Fibroblast of the conjunctiva (primary cell): ENCODE results near the gene GATAD2B.
A peak's percentile ranks its signal among the peaks of the same experiment; 100 is the strongest.

Source experiments
- DNase-seq: peaks from one replicate; pipeline ENCODE4 v3.0.0-alpha.2; 2010; ENCODE audit warnings: low read depth

Gene GATAD2B

DNA sequence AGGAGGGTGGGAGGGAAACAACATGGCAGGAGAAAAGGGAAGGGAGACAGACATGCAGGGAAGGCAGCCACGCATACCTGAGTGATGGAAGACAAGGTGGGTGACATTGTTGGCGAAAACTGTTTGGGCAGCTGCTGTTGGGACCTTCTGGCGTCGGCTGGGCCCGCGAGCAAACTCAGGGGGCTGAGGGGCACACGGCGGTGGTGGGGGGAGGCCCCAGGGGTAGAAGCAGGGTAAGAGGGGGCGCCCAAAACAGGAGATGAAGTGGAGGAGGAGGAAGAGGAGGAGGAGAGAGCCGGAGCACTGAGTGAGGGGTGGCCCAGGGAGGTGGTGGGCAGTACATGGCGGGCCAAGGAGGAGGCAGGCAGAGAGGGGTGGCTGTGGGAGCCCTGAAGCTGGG, 28.4 kb upstream of the GATAD2B start:
- no peak for DNase-seq

DNA sequence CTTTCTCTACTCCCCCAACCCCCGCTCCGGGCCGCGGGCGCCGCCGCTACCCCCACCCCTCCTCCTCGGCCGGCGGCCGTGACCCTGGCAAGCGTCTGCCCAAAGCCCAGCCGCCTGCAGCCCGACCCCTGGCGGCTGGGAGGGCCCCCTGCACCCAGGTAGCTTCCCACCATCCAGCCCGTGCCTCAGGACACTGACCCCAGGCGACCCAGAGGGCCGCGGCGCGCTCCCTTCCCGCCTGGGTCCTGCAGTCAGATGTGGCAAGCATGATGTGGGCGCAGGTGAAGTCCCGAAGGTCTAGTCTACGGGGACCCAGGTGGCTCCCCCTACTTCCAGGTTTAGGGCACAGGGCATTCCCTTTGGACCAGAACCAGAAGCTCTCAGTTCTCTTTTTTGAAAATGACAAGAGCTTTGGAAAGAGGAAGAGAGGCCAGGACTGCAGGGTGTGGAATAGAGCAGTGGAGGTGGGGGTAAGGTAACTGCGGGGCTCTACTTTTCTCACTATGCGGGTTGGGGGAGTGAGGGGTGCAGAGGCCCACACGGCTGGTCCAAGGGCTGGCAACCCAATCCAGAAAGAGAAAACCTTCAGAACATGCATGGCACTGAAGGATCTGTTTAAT, 24.0 kb upstream of the GATAD2B start, which contains the start of gene DENND4B:
TSS of gene DENND4B (minus strand) at position 97 of the 620 bp plus-strand sequence. CDS start 2,344 bp downstream, outside the sequence.
- peak; percentile 55 for DNase-seq

DNA sequence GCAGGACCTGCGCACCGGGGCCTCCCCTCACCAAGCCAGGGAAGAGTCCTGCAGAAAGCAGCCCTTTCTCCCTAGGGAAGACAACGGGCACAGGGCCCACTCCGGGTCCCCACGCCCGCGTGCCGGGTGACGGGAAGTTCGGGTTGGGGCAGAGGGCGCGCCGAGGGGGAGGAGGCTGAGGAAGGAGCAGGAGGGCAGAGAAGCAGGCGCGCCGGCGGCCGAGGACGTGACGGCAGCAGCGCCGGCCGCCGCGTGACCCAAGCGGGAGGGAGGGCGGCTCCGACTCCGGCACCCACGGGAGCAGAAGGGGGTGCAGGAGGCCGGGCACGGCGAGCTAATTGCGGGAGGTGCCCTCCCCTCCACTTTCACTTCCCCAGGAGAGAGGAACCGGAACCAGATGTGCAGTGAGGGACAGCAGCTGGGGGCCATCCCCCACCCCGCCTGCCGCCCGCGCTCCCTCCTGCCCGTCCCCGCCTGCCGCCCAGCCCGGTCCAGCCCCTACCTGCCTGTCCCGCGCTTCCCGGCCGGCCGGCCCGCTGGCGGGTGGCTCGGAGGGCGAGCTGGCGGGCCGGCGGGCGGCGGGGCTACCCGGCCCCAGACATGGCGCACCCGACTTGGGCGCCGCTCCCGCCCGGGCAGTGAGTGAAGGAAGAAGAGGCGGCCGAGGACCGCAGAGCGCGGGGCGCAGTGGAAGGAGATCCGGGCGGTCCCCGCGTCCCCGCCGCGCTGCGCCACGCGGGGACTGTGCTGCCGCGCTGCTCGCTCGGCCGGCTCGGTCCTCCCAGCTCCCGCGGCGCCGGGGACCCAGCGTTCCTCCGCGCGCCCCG, 23.2 kb upstream of the GATAD2B start:
- peak; percentile 42 for DNase-seq

DNA sequence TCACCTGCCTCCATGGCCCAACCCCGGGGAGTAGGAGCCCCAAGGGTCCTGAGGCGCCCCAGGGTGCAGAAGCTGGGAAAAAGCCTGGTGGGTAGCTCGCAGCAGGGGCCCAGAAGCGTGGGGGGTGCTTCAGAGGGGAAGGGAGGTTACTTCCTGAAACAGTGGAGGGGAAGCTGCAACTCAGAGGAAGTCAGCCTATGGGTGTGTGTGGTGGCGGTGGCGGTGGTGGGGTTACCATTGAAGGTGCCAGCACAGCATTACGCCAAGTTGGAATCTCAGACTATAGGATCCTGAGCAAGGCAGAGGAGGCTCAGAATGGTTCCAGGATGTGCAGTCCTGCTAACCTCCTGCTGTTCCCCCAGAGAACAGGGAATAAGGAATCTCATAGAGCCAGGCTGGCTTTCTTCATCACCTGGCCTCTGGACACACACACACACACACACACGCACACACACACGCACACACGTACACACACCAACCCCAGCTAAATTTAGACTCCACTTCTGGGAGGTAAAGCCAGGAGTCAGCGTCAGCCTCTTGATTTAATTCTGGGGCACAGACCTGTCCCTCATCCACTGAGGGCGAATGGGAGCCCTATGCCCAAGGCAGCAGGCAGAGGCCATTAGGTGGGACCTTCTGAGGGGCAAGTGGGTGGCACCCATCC, 22.5 kb upstream of the GATAD2B start:
- no peak for DNase-seq

DNA sequence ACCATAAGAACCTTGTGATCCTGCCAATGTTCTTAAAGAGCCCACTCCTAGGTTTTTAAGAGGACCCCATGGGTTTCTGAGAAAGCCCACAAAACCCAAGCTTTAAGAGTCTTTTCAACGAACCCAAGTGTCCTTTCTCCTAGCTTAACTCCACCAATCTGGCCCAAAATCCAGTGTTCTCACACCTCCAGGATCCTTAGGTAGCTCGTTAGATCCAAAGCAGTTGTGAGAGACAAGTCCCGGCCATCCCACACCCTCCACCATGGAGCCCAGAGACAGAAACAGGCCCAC, 22.0 kb upstream of the GATAD2B start:
- DNase-seq = no peak

DNA sequence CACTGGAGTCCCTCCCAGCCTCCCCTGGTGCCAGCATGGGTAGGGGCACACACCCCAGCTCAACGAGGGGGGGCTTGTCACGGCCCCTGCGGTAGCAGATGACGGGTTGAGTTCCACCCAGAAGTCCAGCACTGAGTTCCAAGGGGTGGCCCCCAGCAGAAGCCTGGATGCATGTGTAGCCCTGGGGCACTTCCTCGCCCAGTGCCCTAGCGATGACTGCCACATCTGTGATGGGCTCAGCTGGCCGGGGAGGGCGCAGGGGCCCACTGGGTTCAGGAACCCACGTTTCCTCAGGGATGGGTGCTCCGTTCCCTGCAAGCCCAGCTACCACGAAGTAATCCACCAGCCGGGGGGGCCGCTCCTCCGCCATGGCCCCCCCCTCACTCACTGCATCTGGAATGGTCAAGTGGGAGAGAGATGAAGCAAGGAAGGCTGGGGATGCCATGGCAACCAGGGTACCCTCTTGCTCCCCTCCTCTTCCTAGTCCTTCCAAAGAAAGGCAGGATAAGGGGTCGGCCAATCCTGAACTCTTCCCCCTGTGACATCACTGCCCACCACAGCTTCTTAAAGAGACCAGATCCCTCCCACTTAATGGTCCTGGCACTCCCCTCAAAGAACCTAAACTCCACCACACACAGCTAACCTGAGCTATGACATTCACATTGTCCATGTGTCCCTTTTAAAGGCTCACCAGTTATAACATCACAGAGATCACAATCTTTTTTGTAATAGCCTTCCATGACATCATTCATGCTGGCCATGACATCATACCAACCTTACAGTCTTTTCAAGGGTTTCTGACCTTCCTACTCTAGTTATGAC, 21.4 kb upstream of the GATAD2B start:
- DNase-seq = no peak

DNA sequence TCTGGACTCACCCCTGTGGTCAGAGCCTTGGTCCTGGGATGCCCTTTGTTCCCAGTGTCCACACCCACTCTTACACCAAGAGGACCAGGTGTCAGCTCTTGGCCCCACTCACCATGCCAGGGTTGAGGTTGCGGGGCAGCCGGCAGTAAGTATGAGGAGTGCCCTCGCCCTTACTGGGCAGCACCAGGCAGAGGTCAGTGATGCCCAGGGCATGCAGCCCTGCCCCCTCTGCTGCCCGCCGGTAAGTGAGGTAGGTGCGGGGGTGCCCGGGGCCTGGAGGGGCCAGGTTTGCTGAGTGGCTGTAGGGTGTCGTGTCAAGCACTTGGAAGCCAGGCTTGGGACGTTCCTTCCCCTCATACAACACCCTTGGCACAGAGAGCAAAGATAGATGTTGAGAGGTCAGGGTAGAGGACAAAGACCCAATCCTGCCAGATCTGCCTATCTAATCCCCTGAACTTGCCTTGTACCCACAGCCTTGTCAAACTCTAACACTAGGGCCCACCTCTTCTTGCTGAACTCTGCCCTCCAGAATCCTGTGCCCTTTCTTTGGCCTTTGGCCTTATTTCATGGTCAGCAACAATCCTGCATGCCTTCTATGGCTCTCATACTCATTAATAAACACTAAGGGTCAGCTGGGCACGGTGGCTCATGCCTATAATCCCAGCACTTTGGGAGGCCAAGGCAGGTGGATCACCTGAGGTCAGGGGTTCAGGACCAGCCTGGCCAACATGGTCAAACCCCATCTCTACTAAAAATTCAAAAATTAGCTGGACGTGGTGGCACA, 20.2 kb upstream of the GATAD2B start:
- DNase-seq = no peak

DNA sequence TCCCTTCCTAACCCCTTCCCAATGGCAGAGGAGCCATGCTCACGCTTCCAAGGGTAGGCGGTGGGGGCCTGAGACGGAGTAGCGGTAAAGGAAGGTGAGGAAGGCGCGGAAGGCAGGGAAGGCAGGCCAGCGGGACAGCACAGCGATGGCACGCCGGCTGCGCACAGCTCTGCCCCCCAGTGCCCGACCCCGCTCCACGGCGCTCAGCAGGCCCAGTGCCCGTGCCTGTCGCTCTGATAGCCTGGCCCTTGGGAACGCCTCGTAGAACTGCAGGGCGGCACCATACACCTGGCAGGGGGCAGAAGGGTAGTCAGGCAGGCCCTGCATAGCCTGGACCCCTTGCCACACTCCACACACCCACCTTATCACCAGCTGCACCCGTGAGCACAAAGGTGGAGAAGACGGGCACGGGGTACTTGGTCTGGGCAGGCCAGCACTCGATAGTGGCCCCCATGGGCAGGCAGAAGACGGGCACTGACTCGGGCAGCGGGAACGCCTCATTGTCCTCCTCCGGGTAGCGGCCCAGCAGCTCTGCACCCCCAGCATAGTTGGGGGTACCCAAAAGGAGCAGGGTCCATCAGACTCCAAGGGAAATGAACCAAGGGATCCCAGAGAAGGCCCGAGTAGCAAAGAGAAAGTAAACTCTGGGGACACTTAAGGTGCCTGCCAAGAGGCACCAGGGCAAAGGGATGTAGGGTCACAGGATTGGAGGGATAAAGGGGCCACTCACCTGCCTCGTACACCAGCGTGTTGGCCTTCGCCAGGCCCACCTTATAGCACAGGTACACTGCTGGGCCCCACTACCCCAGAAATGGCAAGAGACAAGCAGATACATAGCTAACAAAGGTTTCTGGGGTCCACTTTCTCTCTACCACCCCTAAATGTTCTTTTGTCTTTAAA, 19.3 kb upstream of the GATAD2B start:
- DNase-seq = no peak

DNA sequence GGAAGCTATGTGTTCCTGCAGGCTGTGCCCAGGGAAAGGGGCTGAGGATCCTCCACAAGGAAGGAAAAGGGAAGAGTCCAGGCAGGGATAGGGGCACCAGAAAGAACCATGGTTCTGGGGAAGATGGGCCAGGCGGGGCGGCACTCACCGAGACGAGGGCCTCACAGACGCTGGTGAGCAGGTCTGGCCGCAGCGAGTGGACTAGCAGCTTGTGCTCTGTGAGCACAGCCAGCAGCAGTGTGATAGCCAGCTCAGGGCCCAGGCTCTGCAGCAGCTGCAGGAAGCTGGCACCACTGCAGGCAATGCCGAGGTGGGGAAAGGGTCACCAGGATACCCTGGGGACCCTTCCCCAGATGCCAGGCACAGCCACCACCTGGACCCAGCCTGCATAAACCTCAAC, 18.0 kb upstream of the GATAD2B start:
- DNase-seq = no peak

DNA sequence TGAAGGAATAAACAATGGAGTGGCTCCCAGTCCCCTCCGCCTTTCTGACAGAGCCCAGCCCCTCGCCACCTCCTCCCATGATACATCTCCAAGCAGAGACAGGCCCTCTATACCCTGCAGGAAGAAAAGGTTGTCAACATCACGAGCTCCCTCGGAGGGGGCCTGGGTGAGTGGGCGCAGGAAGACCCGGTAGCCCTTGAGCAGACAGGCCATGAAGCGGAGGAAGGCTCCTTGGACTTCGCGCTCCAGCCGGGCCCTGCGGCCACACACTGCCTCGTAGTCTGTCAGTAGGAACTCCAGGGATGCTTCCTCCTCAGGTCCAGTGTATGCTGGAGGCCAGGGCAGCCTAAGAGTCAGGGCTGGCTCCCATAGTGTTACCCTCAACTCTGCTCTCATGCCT, 16.7 kb upstream of the GATAD2B start:
- DNase-seq = no peak

DNA sequence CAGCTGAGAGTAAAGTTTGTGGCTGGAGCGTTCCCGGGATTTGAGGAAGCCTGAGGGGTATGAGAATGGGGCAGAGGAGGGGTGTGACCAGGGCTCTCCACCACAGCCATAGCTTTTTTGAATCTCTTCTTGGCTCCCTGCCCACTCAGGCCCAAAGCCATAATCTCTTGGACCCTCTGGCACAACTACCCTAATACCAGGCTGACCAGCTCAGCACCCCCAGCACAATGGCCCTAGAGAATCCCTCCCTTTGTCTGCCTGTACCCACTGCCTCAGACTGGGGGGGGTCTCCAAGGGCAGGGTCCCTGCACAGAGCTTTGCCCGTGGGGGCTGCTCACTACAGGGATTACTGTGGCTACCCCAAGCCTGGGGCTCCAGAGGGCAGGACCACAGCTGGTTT, 16.2 kb upstream of the GATAD2B start:
- DNase-seq = no peak

DNA sequence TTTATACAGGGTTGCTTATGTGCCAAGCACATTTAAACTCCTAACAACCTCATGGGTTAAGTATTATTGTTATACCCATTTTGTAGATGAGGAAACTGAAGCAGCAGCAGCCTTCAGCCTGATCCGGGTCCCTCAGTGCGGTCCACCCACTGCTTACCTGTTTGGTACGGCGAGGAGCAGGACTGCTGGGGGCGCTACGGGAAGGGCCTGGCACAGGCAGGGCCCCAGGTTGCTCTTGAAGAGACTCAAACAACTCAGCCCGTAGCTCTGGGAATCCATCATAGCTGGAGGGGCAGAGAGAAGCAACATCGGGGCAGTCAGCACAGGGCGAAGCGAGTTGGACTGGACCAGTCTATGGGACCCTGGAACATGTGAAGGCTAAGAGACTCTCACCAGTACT, 14.6 kb upstream of the GATAD2B start:
- DNase-seq = no peak

DNA sequence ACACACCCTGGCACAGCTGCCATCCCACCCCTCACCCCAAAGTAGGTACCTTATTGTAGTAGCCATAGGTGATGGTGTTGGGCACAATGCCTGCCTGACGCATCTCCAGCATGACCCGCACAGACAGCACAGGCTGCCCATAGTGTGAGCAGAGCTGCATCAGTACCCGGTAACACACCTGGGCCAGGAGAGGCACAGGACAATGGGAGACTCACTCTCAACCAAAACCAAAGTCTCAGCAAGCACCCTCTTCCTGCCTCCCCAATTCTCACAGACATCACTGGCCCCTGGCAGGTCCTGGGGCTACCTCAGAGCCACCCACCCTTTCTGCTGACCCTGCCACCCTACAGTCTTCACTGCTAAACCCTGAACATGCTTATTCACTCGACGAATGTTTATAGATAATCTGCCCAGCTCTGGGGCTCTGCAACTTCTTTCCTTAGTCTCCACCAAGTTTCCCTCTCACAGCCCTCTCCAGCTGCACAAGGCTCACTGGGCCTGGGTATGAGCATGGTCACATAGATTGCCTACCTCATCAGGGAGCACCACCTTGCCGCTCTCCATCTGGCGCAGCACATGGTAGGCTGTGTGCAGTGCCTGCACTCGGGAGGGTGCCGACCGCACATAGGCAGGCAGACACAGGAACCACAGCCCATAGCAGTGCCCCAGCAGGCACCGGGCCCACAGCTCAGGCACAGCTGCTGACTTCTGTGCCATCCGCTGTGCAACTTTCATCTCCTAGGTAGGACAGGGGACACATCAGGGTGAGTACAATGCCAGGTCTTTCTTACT, 13.4 kb upstream of the GATAD2B start:
- no peak for DNase-seq

DNA sequence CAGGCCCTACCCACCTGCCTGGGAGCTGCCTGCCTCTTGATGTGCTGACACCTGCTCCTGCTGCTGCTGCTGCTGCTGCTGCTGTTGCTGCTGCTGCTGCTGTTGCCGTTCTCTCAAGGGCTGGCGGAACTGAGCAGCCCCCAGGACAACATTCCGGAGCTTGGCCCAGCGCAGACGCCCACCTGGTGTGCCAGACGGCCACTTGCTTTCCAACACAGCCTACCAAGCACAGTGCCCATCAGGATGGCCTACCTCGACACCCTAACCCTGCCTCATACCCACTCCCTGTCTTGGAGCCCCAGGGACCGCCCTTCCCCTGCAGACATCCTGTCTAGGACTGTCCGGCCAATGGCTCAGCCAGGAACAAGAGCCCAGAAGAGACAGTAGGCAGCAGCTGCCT, 12.0 kb upstream of the GATAD2B start:
- DNase-seq = no peak

DNA sequence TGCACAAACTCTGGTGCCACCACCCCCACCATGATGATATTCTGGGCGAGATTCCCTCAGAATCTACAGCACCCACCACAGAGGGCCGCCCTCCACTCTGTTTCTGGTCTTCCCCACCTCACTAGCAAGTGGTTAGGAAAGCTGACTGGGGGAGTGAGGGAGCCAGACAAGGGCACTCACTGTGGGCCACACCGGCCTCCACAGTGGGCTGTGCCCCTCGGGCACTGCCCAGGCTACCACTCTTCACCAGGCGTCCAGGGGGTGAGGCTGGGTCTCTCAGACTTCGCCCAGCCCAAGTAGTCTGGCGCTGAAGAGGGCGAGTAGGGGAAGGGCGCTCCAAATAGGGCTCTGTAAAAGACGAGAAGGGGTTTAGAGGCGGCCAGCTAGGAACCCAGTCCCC, 11.2 kb upstream of the GATAD2B start:
- no peak for DNase-seq

DNA sequence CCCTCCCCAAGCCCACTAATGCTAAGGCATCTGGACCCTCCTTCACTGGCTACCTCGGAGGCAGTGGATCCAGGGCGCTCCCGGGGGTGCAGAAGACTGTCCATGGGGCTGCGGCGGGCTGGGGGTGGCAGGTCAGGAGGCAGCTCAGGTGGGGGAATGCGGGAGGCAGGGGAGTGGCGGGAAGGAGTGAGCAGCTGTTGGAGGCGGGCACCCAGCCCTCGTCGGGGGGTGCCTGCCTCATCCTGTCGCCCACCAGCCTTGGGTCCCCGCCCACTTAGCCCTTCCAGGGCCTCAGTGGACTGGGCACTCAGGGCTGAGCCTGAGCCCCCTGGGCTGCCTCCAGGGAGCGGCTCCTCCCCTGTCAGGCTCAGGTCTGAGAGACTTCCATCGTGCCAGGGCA, 10.7 kb upstream of the GATAD2B start:
- DNase-seq = no peak

DNA sequence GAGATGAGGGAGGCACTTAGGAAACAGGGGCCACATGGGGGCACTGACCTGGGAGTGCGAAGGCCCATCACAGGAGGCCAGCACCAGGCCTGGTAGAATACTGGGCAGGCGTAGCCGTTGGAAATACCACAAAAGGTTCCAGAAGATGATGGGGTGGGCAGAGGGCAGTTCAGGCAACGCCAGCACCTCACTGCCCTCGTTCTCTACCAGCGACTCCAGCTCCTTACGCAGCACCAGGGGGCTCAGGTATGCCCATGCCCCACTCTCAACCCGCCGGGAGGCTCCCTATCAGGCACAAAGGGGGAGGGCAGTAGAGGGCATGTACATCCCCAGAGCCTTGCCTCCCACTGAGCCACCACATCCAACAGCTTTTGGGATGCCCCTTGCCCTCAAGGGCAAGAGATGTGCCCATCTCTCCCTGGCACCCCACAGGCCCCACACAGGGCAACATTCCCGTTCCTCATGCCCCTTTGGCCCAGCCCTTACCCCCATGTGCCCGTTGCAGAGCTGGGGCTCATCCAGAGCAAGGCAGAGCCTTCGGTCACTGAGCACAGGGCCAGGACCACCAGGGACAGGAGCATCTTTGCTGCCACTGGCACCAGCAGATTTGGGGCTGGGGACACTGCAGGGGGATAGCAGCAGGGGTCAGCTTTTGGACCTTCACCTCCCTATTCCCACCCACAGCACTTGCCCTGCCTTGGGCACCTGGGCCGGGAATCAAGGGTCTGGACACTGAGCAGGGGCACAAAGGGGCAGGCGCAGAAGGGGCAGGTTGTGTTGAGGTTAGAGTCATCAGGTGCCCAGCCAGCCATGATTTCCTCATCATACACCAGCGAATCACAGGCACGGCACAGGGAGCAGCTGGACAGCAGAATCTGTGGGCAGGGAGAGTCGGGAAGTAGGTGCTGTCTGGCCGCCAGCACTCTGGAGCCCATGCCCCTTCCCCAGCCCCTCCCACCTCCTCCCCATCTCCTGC, 9.7 kb upstream of the GATAD2B start:
- DNase-seq = no peak
